ENCODE data around the gene HS1BP3. TPM values are rescaled to one million over a fixed set of nuclear protein-coding genes. Genes with fewer than 3 reads are reported as not detected.

Gene HS1BP3
- total RNA-seq, 3 donors from 2014 or later (not counting 1 experiment from before 2014, with no cell fraction given) = 17.4 to 25.7 (median 22.8) TPM

DNA sequence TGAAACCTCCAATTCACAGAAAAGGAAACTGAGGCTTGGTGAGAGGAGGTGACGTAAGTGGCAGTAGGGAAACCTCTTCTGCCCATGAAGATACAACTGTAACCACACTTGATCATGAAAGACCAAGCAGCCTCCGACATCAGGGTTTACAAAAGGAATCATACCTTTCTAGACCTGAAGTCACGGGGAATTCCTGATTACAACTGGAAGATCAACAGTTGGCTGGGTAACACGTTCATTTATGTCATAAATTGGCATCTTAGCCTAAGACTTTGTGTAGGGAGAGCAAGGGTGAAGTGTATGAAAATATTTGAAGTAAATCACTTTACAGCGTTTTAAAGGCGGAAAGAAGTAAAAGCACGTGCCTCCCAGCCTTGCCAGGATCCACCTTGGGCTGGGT, 922 bp downstream of the HS1BP3 start:
- H3K9me3 Mint-ChIP-seq = no peaks in the 10 kb centered on the region

DNA sequence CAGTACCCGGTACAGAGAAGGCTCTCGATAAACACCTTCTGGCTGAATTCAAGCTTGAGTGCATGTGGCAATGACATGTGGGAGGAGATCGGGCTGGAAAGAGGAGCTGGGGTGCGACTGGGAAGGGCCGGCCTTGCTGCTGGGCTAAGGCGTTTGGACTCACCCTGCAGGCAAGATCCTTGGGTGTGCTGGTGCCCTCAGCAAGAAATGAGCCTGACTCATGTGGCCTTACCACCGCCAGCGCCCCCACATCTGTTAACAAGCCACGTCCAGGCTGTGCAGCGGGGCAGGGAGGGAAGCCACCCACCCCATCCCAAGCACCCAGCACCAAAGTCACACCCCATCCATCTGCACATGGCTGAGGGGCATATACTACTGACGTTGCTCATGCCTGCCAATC, 1.3 kb downstream of the HS1BP3 start:
- no peak overlapping the region for H3K4me3 ChIP-seq (ENCODE audit: low read length)
- TF ChIP-seq, protein P1, sequence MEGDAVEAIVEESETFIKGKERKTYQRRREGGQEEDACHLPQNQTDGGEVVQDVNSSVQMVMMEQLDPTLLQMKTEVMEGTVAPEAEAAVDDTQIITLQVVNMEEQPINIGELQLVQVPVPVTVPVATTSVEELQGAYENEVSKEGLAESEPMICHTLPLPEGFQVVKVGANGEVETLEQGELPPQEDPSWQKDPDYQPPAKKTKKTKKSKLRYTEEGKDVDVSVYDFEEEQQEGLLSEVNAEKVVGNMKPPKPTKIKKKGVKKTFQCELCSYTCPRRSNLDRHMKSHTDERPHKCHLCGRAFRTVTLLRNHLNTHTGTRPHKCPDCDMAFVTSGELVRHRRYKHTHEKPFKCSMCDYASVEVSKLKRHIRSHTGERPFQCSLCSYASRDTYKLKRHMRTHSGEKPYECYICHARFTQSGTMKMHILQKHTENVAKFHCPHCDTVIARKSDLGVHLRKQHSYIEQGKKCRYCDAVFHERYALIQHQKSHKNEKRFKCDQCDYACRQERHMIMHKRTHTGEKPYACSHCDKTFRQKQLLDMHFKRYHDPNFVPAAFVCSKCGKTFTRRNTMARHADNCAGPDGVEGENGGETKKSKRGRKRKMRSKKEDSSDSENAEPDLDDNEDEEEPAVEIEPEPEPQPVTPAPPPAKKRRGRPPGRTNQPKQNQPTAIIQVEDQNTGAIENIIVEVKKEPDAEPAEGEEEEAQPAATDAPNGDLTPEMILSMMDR (IDR thresholded peaks at IDR 0.05) = no peak
- peaks cover 4% of the 10 kb centered on the region for H3K36me3 Mint-ChIP-seq
- no peaks in the 10 kb centered on the region for H3K9me3 ChIP-seq (ENCODE audit: control insufficient read depth, insufficient read depth, low read length)
- no peak overlapping the region for H3K27ac ChIP-seq (ENCODE audit: low read length)
- peaks cover 42 to 49% of the 10 kb centered on the region in 2 donors for H3K4me1 Mint-ChIP-seq
- H3K27me3 ChIP-seq (ENCODE audit: control insufficient read depth, insufficient read depth, low read length) = no peaks in the 10 kb centered on the region
- H3K4me3 Mint-ChIP-seq = peak overlapping the region; percentile 94
- peaks cover 11% of the 10 kb centered on the region for H3K36me3 ChIP-seq (ENCODE audit: control insufficient read depth, insufficient read depth, low read length)
- DNase-seq = no peak
- intact Hi-C loops (cut with micrococcal nuclease) = no loop called here
- H3K27me3 Mint-ChIP-seq (ENCODE audit: low read depth in 2 of 2) = no peaks in the 10 kb centered on the region
- no peaks in the 10 kb centered on the region for H3K9me3 Mint-ChIP-seq
- peak overlapping the region; percentile 92 to 93 for H3K27ac Mint-ChIP-seq
- H3K4me1 ChIP-seq (ENCODE audit: control insufficient read depth, insufficient read depth, low read length) = peaks cover 30% of the 10 kb centered on the region
- ATAC-seq = no peak
- 88% methylated on average over 11 of the region's 11 CpGs for WGBS (ENCODE audit: insufficient coverage)

More for the DNA sequence above, 922 bp downstream of the HS1BP3 start:
- TF ChIP-seq, protein P1 (IDR thresholded peaks at IDR 0.05) = no peak
- H3K27me3 ChIP-seq (ENCODE audit: control insufficient read depth, insufficient read depth, low read length) = no peaks in the 10 kb centered on the region
- no peak overlapping the region for H3K27ac ChIP-seq (ENCODE audit: low read length)
- peak overlapping the region; percentile 92 to 93 for H3K27ac Mint-ChIP-seq
- H3K4me1 Mint-ChIP-seq = peaks cover 42 to 49% of the 10 kb centered on the region in 2 donors
- H3K36me3 ChIP-seq (ENCODE audit: control insufficient read depth, insufficient read depth, low read length) = peaks cover 7% of the 10 kb centered on the region
- peaks cover under 1% of the 10 kb centered on the region for H3K36me3 Mint-ChIP-seq
- H3K4me3 ChIP-seq (ENCODE audit: low read length) = peak overlapping the region; percentile 81
- DNase-seq (peak in 1 of 2 donors; percentile 34), ATAC-seq (no peak)
- peaks cover under 1 to 1% of the 10 kb centered on the region in 2 donors for H3K27me3 Mint-ChIP-seq (ENCODE audit: low read depth in 2 of 2)
- WGBS (ENCODE audit: insufficient coverage) = 88% methylated on average over 7 of the region's 7 CpGs
- peak overlapping the region; percentile 94 for H3K4me3 Mint-ChIP-seq
- intact Hi-C loops (cut with micrococcal nuclease) = loop anchor here (2.0 to 5.0 kb wide), 2 partner anchors 73 to 299 kb away; partner anchors contain the start of gene PUM2
- no peaks in the 10 kb centered on the region for H3K9me3 ChIP-seq (ENCODE audit: control insufficient read depth, insufficient read depth, low read length)
- peaks cover 30% of the 10 kb centered on the region for H3K4me1 ChIP-seq (ENCODE audit: control insufficient read depth, insufficient read depth, low read length)

DNA sequence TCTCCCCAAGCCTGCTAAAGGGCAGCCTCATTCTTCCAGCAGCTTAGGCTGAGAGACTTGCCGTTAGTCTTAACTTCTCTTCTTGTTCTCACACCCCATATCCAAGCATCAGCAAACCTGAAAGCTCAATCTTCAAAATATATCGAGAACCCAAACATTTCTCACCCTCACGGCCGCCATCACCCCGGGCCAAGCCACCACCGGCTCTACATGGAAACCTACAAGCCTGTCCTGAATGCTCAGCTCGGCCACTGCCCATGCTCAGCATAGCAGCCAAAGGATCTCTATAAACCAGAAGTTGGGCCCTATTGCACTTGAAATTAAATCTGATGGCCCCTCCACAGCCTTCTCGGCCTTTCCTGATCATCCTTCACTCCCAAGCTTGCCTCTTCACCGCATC, 2.1 kb downstream of the HS1BP3 start:
- Histone ChIP-seq H3K27ac (ENCODE audit: low read length) (no peak overlapping the region), H3K27me3 (ENCODE audit: control insufficient read depth, insufficient read depth, low read length) (no peaks in the 10 kb centered on the region), H3K36me3 (ENCODE audit: control insufficient read depth, insufficient read depth, low read length) (peaks cover 15% of the 10 kb centered on the region), H3K9me3 (ENCODE audit: control insufficient read depth, insufficient read depth, low read length) (no peaks in the 10 kb centered on the region), H3K4me1 (ENCODE audit: control insufficient read depth, insufficient read depth, low read length) (peaks cover 30% of the 10 kb centered on the region), H3K4me3 (ENCODE audit: low read length) (no peak overlapping the region)
- ATAC-seq (no peak), DNase-seq (no peak)
- Mint-ChIP-seq H3K27me3 (ENCODE audit: low read depth in 2 of 2) (no peaks in the 10 kb centered on the region), H3K4me3 (peak overlapping the region; percentile 4), H3K9me3 (no peaks in the 10 kb centered on the region), H3K4me1 (peaks cover 42 to 49% of the 10 kb centered on the region in 2 donors), H3K36me3 (peaks cover 9% of the 10 kb centered on the region), H3K27ac (peak overlapping the region; percentile 92 to 93)
- intact Hi-C loops (cut with micrococcal nuclease) = no loop called here
- 98% methylated on average over 9 of the region's 9 CpGs for WGBS (ENCODE audit: insufficient coverage)
- TF ChIP-seq, protein P1 (IDR thresholded peaks at IDR 0.05) = no peak

DNA sequence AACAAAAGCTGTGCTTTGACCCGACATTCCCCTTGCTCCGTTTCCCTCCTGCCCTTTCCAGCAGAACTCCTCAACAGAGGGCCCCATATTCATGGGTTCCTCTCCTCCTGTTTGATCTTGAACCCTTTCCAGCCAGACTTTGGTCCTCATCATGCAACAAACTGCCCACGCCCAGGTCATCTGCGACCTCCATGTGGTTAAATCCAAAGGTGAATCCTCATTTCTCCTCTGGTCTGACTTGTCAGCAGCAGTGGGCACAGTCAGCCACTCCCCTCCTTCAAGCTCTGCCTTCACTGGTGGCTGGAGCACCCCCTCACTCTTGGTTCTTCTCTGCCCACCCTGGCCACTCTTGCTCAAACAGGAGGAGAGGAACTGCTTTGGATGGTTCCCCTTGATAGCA, 2.7 kb downstream of the HS1BP3 start:
- intact Hi-C loops (cut with micrococcal nuclease) = no loop called here

More for the DNA sequence above, 2.7 kb downstream of the HS1BP3 start:
- peaks cover 9% of the 10 kb centered on the region for H3K36me3 Mint-ChIP-seq
- Histone ChIP-seq H3K27me3 (ENCODE audit: control insufficient read depth, insufficient read depth, low read length) (no peaks in the 10 kb centered on the region), H3K27ac (ENCODE audit: low read length) (no peak overlapping the region), H3K9me3 (ENCODE audit: control insufficient read depth, insufficient read depth, low read length) (no peaks in the 10 kb centered on the region), H3K4me1 (ENCODE audit: control insufficient read depth, insufficient read depth, low read length) (peaks cover 30% of the 10 kb centered on the region), H3K4me3 (ENCODE audit: low read length) (no peak overlapping the region), H3K36me3 (ENCODE audit: control insufficient read depth, insufficient read depth, low read length) (peaks cover 15% of the 10 kb centered on the region)
- no peaks in the 10 kb centered on the region for H3K9me3 Mint-ChIP-seq
- DNase-seq (no peak), ATAC-seq (no peak)
- no peaks in the 10 kb centered on the region for H3K27me3 Mint-ChIP-seq (ENCODE audit: low read depth in 2 of 2)
- TF ChIP-seq, protein P1 (IDR thresholded peaks at IDR 0.05) = no peak
- peaks cover 42 to 49% of the 10 kb centered on the region in 2 donors for H3K4me1 Mint-ChIP-seq
- no peak overlapping the region for H3K4me3 Mint-ChIP-seq
- peak overlapping the region; percentile 10 to 93 for H3K27ac Mint-ChIP-seq
- 91% methylated on average over 4 of the region's 4 CpGs for WGBS (ENCODE audit: insufficient coverage)

All from natural killer cell (primary cell).